HG03469 (cell line): ENCODE data around the gene SOBP.
A peak's percentile ranks its signal among the peaks of the same experiment; 100 is the strongest.

Experiments
- ATAC-seq: cut with Tn5 transposase; IDR thresholded peaks from one replicate; pipeline ENCODE4 v1.9.1; 2021; ENCODE audit warnings: mild to moderate bottlenecking, moderate library complexity, moderate number of reproducible peaks; ENCODE audit not compliant: unreplicated experiment

Gene SOBP

DNA sequence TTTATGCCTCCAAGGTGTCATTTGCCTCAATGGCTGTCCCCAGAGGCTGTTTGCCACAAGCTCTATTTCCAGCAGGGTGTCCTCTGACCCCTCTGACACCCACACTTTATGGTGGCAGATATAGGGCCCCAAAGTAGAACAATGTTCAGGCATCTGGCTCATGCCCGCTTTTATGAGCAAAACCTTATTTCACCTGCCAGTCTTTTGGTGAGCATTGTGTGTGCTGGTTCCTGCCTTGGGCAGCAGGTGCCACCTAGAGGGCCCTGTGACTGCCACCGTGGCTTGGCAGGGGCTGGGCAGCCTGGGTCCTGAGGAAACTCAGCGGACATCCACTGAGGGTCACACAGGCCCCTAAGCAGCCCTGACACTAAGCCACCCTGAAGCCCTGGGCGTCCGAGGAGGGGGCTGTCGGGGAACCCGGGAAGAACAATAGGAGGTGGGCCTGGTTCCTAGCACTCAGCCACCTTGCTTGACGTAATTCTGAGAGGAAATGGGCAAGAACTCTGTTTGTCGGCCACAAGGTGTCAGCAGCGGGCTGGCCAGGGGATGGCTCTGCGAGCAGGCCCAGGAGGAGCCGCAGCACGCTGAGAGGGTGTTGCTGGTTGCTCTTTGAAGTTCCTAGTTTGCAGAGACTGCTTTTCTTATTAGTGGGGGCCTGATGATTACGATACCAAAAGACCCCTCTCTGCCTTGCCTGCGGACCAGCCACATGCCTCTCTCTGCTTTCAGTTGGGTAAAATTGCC is 185.2 kb downstream of the SOBP start:
- peak; percentile 72 for ATAC-seq

DNA sequence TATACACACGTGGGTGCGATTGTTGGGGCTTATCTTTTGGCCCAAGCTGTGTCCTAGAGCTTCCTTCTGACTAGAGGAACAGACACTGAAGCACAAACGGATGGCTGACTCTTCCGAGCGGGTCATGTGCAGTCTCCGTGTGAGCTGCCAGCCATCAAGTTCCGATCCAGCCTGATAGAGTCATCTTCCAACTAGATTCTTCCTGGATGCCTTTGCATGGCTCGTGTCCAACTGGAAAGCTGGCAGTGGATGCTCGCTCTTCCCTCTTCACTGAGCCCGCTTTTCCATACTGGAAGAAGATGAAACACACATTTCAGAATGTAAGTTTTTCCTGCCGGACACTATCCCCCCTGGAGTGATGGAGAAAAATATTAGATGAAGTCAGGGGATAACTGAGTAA is 186.1 kb downstream of the SOBP start:
- ATAC-seq = no peak

DNA sequence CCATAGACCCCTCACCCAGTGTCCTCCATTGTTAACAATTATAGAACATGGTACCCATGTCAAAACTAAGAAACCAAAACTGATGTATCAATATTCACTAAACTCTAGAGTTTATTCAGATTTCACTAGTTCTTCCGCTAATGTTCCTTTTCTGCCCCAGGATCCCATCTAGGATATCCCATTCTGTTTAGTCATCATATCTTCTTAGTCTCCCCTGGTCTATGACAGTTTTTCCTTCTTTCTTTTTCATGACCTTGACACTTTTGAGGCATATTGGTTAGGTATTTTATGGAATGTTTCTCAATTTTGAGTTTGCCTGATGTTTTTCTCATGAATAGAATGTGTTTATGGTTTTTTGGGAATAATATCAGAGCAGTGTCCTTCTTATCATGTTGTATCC is 187.5 kb downstream of the SOBP start:
- ATAC-seq = no peak

DNA sequence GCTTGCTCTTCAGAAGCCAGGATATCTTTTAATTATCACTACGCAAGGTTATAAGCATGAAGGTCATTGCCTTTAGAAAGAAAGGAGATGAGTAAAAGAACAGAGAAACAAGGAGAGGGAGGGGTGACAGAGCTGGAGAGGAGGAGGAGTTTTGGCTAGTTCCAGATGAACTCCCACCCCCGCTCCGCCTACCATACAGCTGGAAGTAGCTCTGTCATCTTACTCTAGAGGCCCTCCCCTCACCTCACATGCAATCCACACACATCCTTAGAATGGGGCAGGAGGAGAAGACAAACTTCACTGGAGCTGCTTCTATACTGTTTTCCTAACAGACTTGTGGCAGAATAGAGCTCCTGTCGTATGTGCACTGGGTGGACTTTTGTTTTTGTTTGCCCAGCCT is 189.5 kb downstream of the SOBP start:
- no peak for ATAC-seq

DNA sequence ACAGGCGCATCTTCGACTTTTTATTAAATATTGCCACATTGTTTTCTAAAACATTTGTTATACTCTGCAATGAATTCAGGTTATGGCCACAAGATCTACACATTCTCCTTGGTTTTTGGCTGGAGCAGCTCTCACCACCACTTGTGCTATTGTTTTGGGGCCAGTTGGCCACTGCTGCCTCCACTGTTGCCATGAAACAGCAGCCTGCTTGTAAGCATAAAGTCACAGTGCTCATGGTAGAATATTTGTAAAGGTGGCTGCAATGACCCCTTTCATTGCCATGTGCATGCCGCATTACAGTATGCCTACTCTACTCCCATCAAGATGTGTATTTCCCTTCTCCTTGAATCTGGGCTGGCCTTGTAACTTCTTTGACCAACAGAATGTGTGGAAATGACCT is 192.8 kb downstream of the SOBP start:
- ATAC-seq = no peak

DNA sequence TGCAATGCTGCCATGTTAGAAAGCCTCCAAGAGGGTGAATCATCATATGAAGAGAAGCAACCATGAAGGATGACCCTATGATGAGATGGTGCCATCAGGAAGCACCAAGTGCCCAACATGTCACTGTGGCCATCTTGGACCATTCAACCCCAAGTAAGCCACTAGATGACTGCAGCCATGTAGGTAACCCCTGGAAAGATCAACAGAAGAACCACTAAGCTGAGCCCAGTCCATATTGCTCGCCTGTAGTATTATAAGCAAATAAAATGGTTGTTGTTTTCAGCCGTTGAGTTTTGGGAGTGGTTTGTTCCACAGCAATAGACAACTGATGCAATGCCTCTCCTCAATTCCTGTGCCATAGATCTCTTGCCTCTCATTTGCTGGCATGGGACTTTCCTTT is 193.3 kb downstream of the SOBP start:
- no peak for ATAC-seq

DNA sequence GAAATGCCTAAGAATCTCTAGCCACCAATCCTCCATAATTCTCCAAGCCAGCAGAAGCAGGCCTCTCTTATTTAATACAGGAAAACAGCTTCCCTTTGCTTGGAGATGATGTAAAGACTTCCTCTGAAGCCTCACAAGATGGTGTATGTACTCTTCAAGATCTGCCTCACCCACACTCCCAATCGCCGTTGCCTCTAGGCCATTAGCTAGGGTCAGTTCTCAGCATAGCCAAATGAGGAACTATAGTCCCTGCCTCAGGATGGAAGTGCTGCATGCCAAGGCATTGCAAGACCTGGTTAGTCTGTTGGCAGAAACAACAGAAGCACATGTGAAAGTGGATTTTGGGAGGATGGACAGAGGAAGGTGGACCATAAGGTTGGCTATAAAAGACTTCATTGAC is 195.1 kb downstream of the SOBP start:
- no peak for ATAC-seq

DNA sequence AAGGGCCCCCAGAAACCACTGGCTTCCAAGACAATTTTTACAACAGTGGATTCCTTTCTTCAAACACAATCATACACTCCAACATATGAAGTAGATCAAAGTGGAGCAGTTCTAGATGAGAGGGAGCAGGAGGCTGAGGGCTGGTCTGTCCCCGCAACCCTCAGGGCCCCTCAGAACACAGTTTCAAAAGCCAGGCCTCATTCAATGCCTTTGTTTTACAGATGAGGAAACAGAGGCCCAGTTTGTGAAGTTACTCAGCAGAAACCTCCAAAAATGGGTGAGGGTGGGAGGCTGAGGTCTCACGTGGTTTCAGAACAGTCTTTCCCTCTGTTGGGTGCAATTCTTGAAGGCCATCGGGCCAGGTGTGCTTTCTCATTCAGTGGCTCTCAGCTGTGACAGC is 199.3 kb downstream of the SOBP start:
- ATAC-seq = no peak

DNA sequence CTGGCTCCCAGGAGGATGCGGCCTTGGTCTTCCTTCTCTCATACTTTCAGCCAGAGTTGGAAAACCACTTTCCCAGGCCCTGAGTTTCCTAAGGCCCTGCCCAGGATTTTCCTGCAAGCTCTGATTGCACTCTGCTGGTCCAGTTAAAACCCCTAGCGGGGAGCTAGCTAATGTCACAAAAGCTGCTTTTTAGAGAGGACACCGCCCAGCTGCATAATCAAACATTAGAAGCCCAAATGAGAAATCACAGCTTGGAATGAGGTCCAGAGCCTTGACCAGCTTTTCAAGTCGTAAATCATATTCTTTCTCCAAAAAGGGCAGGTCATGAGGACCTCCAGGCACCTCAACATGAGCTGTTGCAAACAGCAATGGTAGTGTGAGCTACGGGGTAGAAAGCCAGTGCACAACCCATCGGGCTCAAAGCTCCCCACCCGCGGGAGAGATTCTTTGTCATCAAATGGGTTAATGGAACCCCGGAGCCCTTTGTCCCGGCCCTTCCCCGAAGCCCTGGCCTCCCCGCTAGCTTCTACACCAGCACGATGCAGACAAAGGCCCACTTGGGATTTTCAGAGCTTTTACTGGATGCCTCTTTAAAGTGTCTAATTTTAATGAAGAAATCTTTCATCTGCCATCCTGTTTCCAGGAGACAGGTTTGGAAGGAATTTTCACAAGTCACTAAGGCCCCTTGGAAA is 200.2 kb downstream of the SOBP start:
- no peak for ATAC-seq

DNA sequence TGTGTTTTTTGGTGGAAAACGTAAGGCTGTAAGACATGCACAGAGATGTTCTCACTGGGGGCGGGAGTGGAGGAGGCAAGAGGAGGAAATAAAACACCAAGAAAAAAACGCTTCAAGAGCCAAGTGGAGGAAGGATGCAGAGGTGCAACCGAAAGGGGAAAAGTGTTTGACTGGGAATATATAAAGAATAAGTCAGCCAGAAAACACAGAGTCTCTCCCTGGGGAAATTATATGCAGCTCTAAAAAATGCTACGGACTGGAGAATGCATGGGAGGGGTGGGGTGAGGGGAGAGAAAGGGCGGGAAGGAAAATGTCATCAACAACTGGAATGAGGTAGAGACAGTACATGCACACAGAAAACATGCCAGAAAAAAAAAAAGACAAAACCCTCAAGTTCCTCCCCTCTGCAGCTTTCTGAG is 200.7 kb downstream of the SOBP start:
- no peak for ATAC-seq

DNA sequence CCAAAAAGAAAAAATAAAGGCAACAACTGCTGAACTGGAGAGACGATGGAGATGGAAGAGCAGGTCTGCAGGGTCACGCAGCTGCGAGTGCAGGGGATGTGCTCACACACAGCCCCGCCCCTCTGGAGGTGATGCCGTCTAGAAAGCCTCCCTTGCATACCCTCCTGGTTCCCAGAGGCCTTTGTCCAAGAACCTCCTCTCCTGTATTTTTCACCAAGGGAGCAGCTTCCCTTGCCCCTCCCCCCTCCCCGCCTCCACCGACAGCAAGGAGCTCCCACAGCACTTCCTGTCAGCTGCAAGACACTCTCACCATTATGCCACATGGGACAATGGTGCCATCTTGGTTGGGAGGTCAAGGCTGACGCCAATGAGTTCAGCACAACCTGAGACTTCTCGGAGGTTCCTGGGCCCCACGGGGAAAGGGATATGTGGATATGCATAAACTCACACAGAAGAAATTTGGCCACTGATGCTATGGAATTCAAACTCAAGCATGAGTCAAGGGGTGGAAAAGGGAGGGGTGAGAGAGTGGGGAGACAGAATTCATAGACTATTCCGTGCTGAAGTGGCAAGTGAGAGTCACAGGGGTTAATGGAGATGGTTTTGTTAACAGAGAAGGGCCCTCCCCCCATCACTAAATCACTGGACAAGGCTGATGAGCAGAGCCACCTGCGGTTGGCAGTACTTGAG is 201.3 kb downstream of the SOBP start:
- ATAC-seq = no peak

DNA sequence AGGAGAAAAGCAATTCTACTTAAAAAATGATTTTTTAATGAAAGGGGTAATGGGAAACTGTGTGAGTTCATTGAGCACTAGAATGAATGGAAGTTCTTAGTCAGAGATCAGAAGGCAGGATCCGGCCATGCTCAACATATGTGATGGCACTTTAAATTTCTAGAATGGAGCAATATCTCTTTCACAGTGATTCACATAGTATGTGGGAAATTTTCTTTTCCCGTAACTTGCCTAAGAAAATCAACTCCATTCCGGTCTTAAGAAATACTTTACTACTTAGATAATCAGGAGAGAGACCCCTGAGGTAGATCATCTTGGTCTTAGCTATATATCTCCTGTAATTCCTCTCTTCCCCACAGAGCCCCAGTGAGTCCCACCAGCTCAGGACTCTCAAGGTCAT is 202.4 kb downstream of the SOBP start:
- ATAC-seq = no peak

DNA sequence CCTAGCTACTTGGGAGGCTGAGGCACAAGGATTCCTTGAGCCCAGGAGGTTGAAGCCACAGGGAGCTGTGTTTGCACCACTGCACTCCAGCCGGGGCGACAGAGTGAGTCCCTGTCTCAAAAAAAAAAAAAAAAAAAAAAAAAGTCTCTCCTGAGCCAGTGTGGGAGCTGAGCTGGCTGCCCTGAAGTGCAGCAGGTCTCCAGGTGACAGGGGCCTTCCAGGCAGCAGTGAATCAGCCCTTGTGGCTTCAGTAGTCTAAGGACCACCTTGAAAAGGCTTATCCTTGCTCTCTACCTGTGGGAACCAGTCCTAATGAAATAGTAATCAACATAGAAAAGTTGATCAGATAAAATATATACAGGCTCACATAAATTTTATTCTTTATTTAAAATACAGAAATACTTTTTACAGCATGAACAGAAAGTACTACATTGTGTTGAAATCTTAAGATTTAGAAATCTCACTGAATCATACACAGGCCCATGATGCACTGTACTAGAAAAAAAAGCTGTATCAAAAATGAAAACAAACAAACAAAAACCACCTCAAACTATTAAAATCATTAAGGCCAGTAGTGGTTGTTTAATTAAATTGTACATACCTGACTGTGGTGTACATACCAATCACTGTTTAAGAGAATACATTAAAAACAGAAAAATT is 205.3 kb downstream of the SOBP start:
- ATAC-seq = no peak

DNA sequence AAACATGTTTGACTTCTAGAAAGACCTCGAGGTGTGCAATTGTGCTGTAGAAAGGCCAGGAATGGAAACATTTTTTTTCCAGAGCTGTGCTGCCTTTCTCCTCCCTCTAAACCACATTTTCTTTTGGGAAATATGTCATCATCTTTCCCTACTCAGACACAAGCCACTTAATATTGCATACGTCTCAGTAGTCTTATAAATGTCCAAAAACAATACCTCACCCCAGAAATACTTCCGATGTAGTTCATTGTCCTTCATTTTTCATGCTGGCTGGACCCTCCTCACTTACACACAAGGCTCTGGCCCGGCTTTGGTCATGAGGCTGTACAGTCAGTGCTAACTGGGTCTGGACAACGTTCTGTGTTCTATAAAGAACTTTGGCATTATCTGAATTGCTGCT is 207.8 kb downstream of the SOBP start:
- ATAC-seq = no peak

DNA sequence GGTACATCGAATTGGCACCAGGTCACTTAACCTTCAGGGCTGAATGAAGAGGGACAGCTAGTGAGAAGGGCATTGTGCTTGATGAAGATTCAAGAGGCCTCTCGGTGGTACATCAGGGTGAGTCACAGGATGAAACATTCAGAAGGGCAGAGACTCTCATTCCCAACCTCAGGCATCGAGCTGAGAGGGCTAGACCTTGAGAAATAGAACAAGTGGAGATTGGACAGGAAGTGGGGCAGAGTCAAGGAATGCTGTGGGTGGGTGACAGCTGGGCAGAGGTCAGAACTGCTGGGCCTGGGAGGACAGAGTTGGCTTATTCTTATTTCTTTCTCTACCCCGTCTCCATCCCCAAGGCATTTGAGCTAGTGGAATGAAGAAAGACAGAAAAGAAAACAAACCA is 208.2 kb downstream of the SOBP start:
- ATAC-seq = no peak

DNA sequence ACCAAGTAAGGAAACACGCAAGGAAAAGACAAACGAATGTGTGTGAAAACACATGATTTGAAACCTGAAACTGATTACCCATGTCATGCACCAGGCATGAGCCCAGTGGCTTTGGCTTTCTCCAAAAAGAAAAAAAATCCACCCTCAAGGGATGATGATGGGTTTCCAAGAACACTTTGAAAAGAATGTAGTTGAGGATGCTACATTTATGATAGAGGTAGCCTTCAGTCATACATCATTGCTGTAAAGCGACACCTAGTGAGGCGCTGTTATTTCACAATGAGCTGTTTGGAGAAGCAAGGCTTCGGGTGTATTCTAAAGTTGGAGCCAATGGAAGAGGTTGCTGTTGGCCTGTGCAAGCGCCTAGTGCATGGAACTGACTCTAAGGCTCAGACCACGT is 209.3 kb downstream of the SOBP start:
- ATAC-seq = no peak

DNA sequence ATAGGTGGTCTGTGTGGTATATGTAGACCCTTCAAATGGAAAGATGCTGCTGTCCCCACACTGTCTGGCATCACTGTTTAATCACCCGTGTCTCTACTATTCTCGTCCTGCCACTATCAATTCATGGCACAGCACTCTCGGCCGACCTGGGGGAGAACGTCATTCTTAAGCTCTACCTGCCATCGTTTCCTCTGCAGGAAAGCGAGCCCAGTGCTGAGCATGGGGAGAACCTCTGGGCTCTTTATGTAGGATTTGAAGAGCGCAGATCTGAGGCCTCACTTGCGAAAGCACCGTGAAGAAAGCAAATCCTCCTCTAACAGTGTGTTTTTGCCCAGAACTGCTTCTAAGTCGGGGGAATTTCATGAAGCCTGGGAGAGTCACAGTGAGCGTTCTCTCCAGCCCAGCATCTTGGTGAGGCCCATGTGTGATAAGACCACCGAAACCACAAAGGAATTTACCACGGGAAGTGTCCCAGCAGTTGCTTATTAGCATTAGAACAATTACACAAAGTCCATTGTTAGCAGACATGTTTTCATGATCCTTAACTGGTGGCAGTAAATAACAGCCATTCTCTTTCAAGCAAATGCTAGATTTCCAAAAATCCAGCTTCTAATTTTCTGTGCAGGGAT is 209.9 kb downstream of the SOBP start:
- no peak for ATAC-seq

DNA sequence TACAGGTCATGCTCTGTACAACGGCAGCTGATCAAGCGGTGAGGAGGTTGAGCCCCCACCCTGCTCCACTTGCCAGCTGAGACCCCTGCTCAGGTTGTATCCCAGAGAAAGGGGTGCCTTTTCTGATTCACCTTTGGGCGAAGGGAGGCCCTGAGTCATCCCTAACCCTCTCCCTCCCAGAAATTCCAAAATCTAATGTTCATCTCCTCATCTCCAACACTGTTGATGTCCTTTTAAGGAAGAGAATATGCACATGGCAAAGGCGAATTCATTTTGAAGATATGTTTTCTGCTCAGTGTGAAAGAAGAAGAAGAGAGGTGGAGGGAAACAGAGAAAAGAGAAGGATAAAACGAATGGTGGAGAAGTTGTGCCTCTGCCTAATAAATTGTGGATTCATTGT is 213.7 kb downstream of the SOBP start:
- ATAC-seq = no peak

DNA sequence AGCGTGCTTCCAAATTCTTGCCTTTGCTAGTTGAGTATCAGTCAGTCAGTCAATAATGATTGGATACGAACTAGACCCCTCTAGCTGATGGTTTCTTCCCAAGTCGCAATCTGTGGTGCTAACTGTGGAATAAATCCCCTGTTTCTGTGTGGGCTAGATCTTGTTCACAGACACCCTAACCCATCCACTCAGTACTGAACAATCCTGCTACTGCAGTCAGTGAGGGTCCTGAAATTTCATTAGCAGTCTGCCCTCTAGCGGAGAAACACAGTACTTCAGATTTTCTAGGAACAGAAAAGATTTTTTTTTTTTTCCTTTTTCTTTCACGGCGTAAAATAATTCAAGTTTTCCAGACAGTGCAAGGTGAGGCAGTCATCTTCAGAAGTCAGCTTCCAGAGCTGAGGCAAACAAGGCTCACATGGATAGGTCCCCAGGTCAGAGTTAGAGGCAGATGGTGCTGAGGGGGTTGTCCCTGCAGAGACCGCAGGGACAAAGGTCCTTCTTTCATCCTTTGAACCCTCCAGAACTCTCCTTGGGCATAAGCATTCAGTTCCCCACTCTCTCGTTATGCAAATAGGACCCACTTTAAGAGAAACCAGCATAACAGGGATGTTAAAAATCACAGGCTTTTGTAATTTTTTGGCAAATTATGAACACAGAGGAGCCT is 214.6 kb downstream of the SOBP start:
- no peak for ATAC-seq

DNA sequence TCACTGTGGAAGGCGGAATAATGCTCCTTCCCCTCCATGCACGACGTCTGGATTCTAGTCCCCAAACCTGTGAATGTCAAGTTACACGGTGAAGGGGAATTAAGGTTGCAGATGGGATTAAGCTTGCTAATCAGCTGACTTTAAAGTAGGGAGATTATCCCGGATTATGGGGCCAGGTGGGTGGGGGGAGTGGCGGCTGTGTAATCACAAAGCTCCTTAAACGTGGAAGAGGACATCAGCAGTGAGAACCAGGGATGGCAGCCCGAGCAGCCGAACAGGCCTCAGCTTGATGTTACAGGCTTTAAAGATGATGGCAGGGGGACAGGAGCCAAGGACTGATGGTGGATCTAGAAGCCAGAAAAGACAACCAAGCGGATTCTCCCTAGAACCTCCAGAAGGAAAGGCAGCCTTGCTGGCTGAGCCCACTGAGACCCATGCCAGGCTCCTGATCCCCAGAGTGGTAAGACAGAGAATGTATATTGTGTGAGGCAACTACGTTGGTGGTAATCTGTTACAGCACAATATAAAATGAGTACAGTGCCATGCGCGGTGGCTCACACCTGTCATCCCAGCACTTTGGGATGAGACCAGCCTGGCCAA is 216.7 kb downstream of the SOBP start:
- ATAC-seq = no peak
